ENCODE data around the gene GRK1. TPM values are rescaled to one million over a fixed set of nuclear protein-coding genes. Genes with fewer than 3 reads are reported as not detected.

The GRK1 gene
- total and polyA plus RNA-seq, 2 of the 8 experiments (the other 6 are each of a cell fraction or from before 2014, with no cell fraction given) = 0.12 TPM; not detected in 1

DNA sequence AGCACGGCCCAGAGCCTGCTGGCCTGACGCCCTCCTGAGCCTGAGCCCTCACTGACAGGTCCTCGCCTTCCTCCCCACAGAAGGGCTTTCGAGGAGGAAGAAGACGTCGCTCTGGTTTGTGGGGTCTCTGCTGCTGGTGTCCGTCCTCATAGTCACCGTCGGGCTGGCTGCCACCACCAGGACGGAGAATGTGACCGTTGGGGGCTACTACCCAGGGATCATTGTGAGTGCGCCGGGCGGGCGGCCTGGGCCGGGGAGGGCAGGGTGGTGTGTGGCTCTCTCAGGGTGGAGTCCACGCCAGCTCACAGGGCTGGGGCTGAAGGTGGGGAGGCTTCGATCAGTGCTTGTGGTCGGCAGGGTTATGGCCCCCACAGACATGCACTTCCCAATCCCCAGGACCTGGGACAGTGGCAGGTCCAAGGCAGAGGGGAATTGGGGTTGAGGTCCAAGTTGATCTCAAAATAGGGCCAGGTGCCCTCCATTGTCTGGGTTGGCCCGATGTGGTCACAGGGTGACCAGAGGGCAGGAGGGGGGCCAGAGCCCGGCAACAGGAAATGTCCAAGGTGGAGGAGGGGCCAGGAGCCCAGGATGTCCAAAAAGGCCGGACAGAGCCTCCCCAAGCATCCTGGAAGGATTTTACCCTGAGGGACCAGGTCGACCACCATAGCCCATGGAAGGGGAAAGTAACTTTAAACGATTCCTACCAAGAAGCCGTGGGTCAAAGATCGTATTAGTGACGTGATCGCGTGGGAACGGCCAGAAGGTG, 99.2 kb downstream of the GRK1 start:
- no peak overlapping the region for H2BK20ac ChIP-seq (ENCODE audit: low read length)
- no peak overlapping the region for H4K5ac ChIP-seq (ENCODE audit: insufficient read length, low read depth, low read length)
- TF ChIP-seq, protein P1, sequence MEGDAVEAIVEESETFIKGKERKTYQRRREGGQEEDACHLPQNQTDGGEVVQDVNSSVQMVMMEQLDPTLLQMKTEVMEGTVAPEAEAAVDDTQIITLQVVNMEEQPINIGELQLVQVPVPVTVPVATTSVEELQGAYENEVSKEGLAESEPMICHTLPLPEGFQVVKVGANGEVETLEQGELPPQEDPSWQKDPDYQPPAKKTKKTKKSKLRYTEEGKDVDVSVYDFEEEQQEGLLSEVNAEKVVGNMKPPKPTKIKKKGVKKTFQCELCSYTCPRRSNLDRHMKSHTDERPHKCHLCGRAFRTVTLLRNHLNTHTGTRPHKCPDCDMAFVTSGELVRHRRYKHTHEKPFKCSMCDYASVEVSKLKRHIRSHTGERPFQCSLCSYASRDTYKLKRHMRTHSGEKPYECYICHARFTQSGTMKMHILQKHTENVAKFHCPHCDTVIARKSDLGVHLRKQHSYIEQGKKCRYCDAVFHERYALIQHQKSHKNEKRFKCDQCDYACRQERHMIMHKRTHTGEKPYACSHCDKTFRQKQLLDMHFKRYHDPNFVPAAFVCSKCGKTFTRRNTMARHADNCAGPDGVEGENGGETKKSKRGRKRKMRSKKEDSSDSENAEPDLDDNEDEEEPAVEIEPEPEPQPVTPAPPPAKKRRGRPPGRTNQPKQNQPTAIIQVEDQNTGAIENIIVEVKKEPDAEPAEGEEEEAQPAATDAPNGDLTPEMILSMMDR (IDR thresholded peaks at IDR 0.05; ENCODE audit: control extremely low read depth in 1 of 3, insufficient read depth in 1 of 3, low read depth in 1 of 3, low read length in 3 of 3) = peak in 1 of 3 experiments; percentile 0; a peak in 1 of 4 replicates
- TF ChIP-seq SIRT6 (IDR thresholded peaks at IDR 0.05; ENCODE audit: low read length) = no peak
- H3K9ac ChIP-seq (replicated peaks in 1 of 4; ENCODE audit: extremely low read depth in 1 of 4, low read depth in 3 of 4, low read length in 3 of 4) = no peak overlapping the region
- WGBS, 2 experiments (ENCODE audit: extremely low coverage in 1 of 2, insufficient coverage in 1 of 2, insufficient read length in 1 of 2, insufficient replicate concordance in 2 of 2, low coverage in 1 of 2, low lambda C conversion rate in 2 of 2, missing lambda C conversion rate in 1 of 2) = 87% methylated on average over 27 of the region's 30 CpGs; no CpG with 5 or more reads in 1 of the 2 experiments
- H2BK12ac ChIP-seq (ENCODE audit: low read depth, low read length) = no peak overlapping the region
- no peak overlapping the region for H4K8ac ChIP-seq (ENCODE audit: extremely low read depth, insufficient read depth, low read length)
- H3K4me3 ChIP-seq (ENCODE audit: extremely low read depth in 1 of 4, insufficient read depth in 2 of 4, low read depth in 3 of 4, low read length in 4 of 4) = no peak overlapping the region
- H3K4me1 ChIP-seq (replicated peaks in 1 of 4; ENCODE audit: control insufficient read depth in 3 of 4, insufficient read depth in 4 of 4, low read length in 3 of 4) = peaks cover 0 to 6% (median 3%) of the 10 kb centered on the region in 4 experiments; a peak in 2 of 7 replicates
- H3K18ac ChIP-seq (ENCODE audit: extremely low read depth, low read length) = no peak overlapping the region
- no peak overlapping the region for H3K14ac ChIP-seq (ENCODE audit: insufficient read length)
- no peak overlapping the region for H2AFZ ChIP-seq (ENCODE audit: low read length)
- H4K20me1 ChIP-seq (replicated peaks in 1 of 2; ENCODE audit: control insufficient read depth in 1 of 2, insufficient read depth in 2 of 2, low read length in 2 of 2) = peaks cover 0 to under 1% of the 10 kb centered on the region in 2 experiments
- H3K56ac ChIP-seq (replicated peaks; ENCODE audit: insufficient read length, low read depth, low read length) = no peak overlapping the region
- H4K91ac ChIP-seq (replicated peaks; ENCODE audit: insufficient read length, low read length) = no peak overlapping the region
- no peak overlapping the region for H3K27ac ChIP-seq (ENCODE audit: low read depth, low read length)
- FAIRE-seq (no peak), DNase-seq (ENCODE audit: low read depth in 1 of 2, low spot score in 2 of 2) (no peak)
- no peaks in the 10 kb centered on the region for H3K79me1 ChIP-seq (ENCODE audit: low read depth, low read length)
- no peak overlapping the region for H2BK120ac ChIP-seq (replicated peaks; ENCODE audit: low read depth, low read length)
- H3K23me2 ChIP-seq (ENCODE audit: low read depth, low read length) = no peaks in the 10 kb centered on the region
- H3K79me2 ChIP-seq (ENCODE audit: control insufficient read depth in 1 of 2, insufficient read depth in 2 of 2, low read length in 2 of 2) = no peaks in the 10 kb centered on the region
- no peak overlapping the region for H3K4ac ChIP-seq (replicated peaks; ENCODE audit: insufficient read length, low read depth, low read length)
- 0 out of 4 replicates have a peak overlapping the region, but pooled peaks of 1 of the 2 experiments have one; percentile 7 for H3K4me2 ChIP-seq (ENCODE audit: insufficient read depth in 1 of 2, low read depth in 2 of 2, low read length in 2 of 2)
- ChIA-PET CTCF (ENCODE audit: partially characterized antibody) (interaction anchor here (1.4 to 1.6 kb wide), 2 partner anchors 12 to 24 kb away, joined by 5 to 6 read pairs; no protein-coding TSS in a partner anchor), POLR2A (ENCODE audit: partially characterized antibody) (no interaction called here)
- no peaks in the 10 kb centered on the region for H3K36me3 ChIP-seq (ENCODE audit: control insufficient read depth in 2 of 4, insufficient read depth in 4 of 4, low read length in 3 of 4)
- H3K23ac ChIP-seq (ENCODE audit: insufficient read length) = no peak overlapping the region
- no peak overlapping the region for H2BK5ac ChIP-seq (ENCODE audit: low read depth, low read length)
- no peak overlapping the region for H2AK5ac ChIP-seq (ENCODE audit: low read depth, low read length)
- peaks cover 0 to 2% (median 1%) of the 10 kb centered on the region in 4 experiments; a peak in 5 of 7 replicates for H3K27me3 ChIP-seq (replicated peaks in 1 of 4; ENCODE audit: control insufficient read depth in 3 of 4, extremely low read depth in 1 of 4, insufficient read depth in 3 of 4, low read length in 3 of 4)
- no peak overlapping the region for H2BK15ac ChIP-seq (ENCODE audit: low read length)
- no peaks in the 10 kb centered on the region for H3K9me3 ChIP-seq (ENCODE audit: insufficient read depth in 2 of 2, low read depth in 1 of 2, low read length in 1 of 2)
